ENCODE data around the gene CYREN.

- no peak for TF ChIP-seq POLR2AphosphoS5 (IDR thresholded peaks at IDR 0.05; ENCODE audit: borderline replicate concordance, low read depth, low read length)
- no peak for TF ChIP-seq EZH2 (IDR thresholded peaks at IDR 0.05)
- TF ChIP-seq FOXP2 (optimal IDR thresholded peaks at IDR 0.05; ENCODE audit: control extremely low read depth, extremely low read length, insufficient read depth) = no peak
Measured at GRCh38 chr7:135162382-135163001, 8.0 kb downstream of the CYREN start.
